Activated T-helper 2 cell treated with anti-CD3 and anti-CD28 coated beads, Interferon-gamma antibody, Interleukin-2, Interleukin-4, amounts not matched to agents 10 μg/mL and 5 μg/mL and 100 μg/mL, durations not matched to agents 14 hours and 24 hours and 36 hours (primary cell): ENCODE measurements around the gene METAP1D. TPM values are rescaled to one million over a fixed set of nuclear protein-coding genes. Genes with fewer than 3 reads are reported as not detected.
"Not testable (repeated sequence)": the region's sequence is repeated elsewhere in the genome, so short reads cannot be mapped to it uniquely, and the experiment has no call there.

Experiments
- DNase-seq: peaks from one replicate; pipeline ENCODE4 v3.0.0; 2021; ENCODE audit warnings: low spot score
- H3K27ac Mint-ChIP-seq: one replicate; pipeline ENCODE4 v1.8.0; 2021; ENCODE audit warnings: mixed read lengths
- H3K27me3 Mint-ChIP-seq: one replicate; pipeline ENCODE4 v1.8.0; 2021; ENCODE audit warnings: low read depth, mixed read lengths
- H3K36me3 Mint-ChIP-seq: one replicate; pipeline ENCODE4 v1.8.0; 2021; ENCODE audit warnings: low read depth, mixed read lengths
- H3K4me1 Mint-ChIP-seq: one replicate; pipeline ENCODE4 v1.8.0; 2021; ENCODE audit warnings: low read depth, mixed read lengths
- H3K4me3 Mint-ChIP-seq: one replicate; pipeline ENCODE4 v1.8.0; 2021; ENCODE audit warnings: low read depth, mild to moderate bottlenecking, moderate library complexity, mixed read lengths
- H3K9me3 Mint-ChIP-seq: one replicate; pipeline ENCODE4 v1.8.0; 2021; ENCODE audit warnings: mixed read lengths
- intact Hi-C: fragments of 100-400 bp; cut with micrococcal nuclease; formaldehyde crosslinking; loops from one replicate; pipeline ENCODE4 v1.15.1; 2023
- total RNA-seq: library from RNA; stranded (reverse); gene quantifications from 2 replicates; pipeline ENCODE4 v1.2.3, GENCODE V29; 2022

The METAP1D gene
- total RNA-seq, 1 donor from 2014 or later = 7.9 TPM

GRCh38 chr2:172062402-172063004 lies 62.8 kb downstream of the METAP1D start:
- intact Hi-C loops = no loop called here
- no peak overlapping the region for H3K27ac Mint-ChIP-seq
- H3K4me3 Mint-ChIP-seq = no peak overlapping the region
- H3K4me1 Mint-ChIP-seq = peaks cover 2% of the 10 kb centered on the region
- no peaks in the 10 kb centered on the region for H3K27me3 Mint-ChIP-seq
- DNase-seq = no peak
- no peaks in the 10 kb centered on the region for H3K9me3 Mint-ChIP-seq
- H3K36me3 Mint-ChIP-seq = no peaks in the 10 kb centered on the region

DNA sequence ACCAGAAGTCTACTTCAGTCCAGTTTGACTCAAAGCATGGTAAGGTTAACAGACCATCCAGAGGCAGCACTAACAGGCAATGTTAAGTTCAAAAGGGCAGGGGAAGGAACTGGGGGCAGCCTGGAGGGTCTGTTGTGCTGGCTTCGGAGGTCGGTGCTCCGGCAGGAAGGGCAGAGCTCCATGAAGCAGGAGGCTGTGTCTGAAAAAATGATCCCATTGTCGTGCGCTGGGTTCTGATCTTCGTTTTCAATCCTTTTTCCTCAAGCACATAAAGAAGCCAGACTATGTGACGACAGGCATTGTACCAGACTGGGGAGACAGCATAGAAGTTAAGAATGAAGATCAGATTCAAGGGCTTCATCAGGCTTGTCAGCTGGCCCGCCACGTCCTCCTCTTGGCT lies 63.7 kb downstream of the METAP1D start:
- intact Hi-C loops = no loop called here
- no peaks in the 10 kb centered on the region for H3K36me3 Mint-ChIP-seq
- H3K9me3 Mint-ChIP-seq = no peaks in the 10 kb centered on the region
- no peaks in the 10 kb centered on the region for H3K27me3 Mint-ChIP-seq
- H3K4me1 Mint-ChIP-seq = peaks cover 2% of the 10 kb centered on the region
- H3K27ac Mint-ChIP-seq = no peak overlapping the region
- no peak overlapping the region for H3K4me3 Mint-ChIP-seq
- DNase-seq = no peak

- no peak overlapping the region for H3K27ac Mint-ChIP-seq
- H3K4me3 Mint-ChIP-seq = no peak overlapping the region
- peaks cover 2% of the 10 kb centered on the region for H3K4me1 Mint-ChIP-seq
- H3K27me3 Mint-ChIP-seq = peaks cover 5% of the 10 kb centered on the region
- H3K36me3 Mint-ChIP-seq = no peaks in the 10 kb centered on the region
- H3K9me3 Mint-ChIP-seq = no peaks in the 10 kb centered on the region
- intact Hi-C loops = no loop called here
- DNase-seq = no peak
Measured at GRCh38 chr2:172065111-172065510, 65.4 kb downstream of the METAP1D start.

DNA sequence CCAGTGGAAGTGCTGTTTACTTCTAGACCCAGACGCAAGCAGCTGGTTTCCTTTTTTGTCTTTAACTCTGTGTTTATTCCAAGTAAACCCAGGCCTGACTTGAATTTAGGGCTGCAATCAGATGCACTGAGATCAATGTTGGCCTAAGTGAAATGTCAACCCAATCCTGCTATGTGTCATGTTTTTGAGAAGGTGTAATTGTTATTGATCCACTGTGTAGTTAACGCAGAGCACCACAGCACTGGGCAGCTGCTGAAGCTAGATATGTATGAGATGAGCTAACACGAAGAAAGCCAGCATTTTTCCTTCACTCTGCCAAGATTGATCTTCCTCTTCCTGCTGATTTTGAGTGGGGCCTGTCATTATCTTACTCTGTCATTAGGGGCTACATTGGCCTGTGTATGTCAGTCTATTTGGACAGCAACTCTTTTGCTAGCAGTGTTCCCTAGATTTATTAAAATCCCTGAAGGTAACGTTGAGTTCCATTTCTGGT lies 66.7 kb downstream of the METAP1D start:
- Mint-ChIP-seq H3K4me3 (no peak overlapping the region), H3K36me3 (no peaks in the 10 kb centered on the region), H3K9me3 (no peaks in the 10 kb centered on the region)

DNA sequence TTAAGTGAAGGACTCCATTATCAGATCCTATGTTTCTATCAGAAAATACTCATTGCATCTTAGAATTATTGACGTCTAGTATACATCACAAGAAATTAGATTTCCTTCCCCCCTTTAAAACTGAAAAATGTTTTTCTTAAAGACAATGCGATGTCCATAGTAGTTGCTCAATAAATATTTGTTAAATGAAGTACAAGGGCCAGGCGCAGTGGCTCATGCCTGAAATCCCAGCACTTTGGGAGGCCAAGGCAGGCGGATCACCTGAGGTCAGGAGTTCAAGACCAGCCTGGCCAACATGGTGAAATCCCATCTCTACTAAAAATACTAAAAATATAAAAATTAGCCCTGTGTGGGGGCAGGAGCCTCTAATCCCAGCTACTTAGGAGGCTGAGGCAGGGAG lies 68.2 kb downstream of the METAP1D start:
- intact Hi-C loops, H3K9me3 Mint-ChIP-seq, DNase-seq, H3K36me3 Mint-ChIP-seq, H3K4me1 Mint-ChIP-seq, H3K27ac Mint-ChIP-seq, H3K4me3 Mint-ChIP-seq: not testable (repeated sequence)
- peaks cover 19% of the 10 kb centered on the region for H3K27me3 Mint-ChIP-seq

More for the DNA sequence above, 66.7 kb downstream of the METAP1D start:
- Mint-ChIP-seq H3K27me3 (peaks cover 11% of the 10 kb centered on the region), H3K4me1 (peaks cover 2% of the 10 kb centered on the region), H3K27ac (no peak overlapping the region)
- intact Hi-C loops = no loop called here
- DNase-seq = no peak

- H3K36me3 Mint-ChIP-seq = no peaks in the 10 kb centered on the region
- intact Hi-C loops = no loop called here
- H3K27me3 Mint-ChIP-seq = peaks cover 35% of the 10 kb centered on the region
- H3K4me1 Mint-ChIP-seq = peaks cover 2% of the 10 kb centered on the region
- H3K27ac Mint-ChIP-seq = no peak overlapping the region
- H3K9me3 Mint-ChIP-seq = no peaks in the 10 kb centered on the region
- DNase-seq = no peak
- H3K4me3 Mint-ChIP-seq = no peak overlapping the region
Measured at GRCh38 chr2:172070936-172071335, 71.2 kb downstream of the METAP1D start.

DNA sequence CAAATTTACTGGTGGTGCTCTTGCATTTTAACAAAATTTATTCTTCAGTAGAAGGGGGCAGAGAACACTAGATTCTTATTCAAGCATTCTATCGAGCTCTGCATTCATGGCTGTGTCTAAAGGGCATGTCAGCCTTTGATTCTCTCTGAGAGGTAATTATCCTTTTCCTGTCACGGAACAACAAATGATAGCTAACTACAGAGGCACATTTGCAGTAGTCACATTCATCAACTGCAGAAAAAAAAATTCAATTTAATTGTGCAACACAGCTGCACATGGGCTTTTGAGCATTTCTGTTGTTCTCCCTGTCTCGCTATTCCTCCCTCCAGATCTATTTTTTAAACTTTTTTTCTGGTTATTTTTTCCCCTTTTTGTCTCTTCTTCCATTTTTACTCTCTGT lies 72.5 kb downstream of the METAP1D start:
- Mint-ChIP-seq H3K27ac (no peak overlapping the region), H3K9me3 (no peaks in the 10 kb centered on the region), H3K4me3 (no peak overlapping the region), H3K36me3 (no peaks in the 10 kb centered on the region), H3K27me3 (peaks cover 43% of the 10 kb centered on the region), H3K4me1 (no peaks in the 10 kb centered on the region)
- intact Hi-C loops = no loop called here
- no peak for DNase-seq

GRCh38 chr2:172072706-172073105 lies 73.0 kb downstream of the METAP1D start:
- H3K36me3 Mint-ChIP-seq = no peaks in the 10 kb centered on the region
- intact Hi-C loops = no loop called here
- no peaks in the 10 kb centered on the region for H3K9me3 Mint-ChIP-seq
- H3K27me3 Mint-ChIP-seq = peaks cover 45% of the 10 kb centered on the region
- no peak overlapping the region for H3K27ac Mint-ChIP-seq
- no peak overlapping the region for H3K4me3 Mint-ChIP-seq
- no peaks in the 10 kb centered on the region for H3K4me1 Mint-ChIP-seq
- no peak for DNase-seq

DNA sequence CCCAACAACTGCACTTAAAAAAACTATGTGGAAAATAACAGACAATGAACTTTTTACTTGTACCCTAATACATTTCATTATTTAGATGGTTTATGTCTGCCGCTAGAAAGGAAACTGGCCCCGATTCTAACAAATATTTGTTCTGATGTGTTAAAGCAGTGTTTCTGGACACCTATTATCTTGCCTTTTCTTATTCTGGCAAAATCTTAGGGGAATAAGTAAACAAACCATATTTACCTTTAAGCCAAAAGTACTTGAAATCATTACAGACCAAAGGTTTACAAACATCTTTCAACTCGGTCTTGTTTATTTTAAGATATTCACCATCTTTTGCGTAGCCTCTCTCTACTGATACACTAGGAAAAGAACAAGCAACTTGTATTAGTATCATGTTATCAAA lies 73.8 kb downstream of the METAP1D start:
- intact Hi-C loops = no loop called here
- Mint-ChIP-seq H3K4me3 (no peak overlapping the region), H3K9me3 (no peaks in the 10 kb centered on the region), H3K27me3 (peaks cover 51% of the 10 kb centered on the region), H3K36me3 (no peaks in the 10 kb centered on the region), H3K4me1 (no peaks in the 10 kb centered on the region), H3K27ac (no peak overlapping the region)
- no peak for DNase-seq

- no peaks in the 10 kb centered on the region for H3K36me3 Mint-ChIP-seq
- H3K4me3 Mint-ChIP-seq = no peak overlapping the region
- peaks cover 55% of the 10 kb centered on the region for H3K27me3 Mint-ChIP-seq
- no peaks in the 10 kb centered on the region for H3K9me3 Mint-ChIP-seq
- H3K4me1 Mint-ChIP-seq = no peaks in the 10 kb centered on the region
- no peak overlapping the region for H3K27ac Mint-ChIP-seq
- intact Hi-C loops = no loop called here
- DNase-seq = no peak
Measured at GRCh38 chr2:172074254-172074653, 74.5 kb downstream of the METAP1D start.

DNA sequence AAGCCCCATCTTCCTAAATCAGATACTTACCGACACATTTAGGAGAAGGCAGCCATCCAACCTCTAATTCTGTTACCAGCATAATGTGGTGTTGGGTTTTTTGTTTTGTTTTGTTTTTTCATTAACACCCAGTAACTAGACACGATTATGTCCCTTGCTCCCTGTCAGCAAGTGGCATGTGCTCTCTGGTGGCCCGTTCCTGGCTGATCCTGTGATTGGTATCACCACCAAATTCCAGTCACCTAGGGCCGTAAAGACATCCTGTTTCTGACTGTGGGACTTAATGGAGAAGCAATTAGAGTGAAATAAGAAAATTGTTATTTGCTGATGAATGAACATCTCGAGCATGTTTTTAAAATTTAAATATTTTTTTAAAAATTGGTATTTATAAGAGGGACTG lies 79.7 kb downstream of the METAP1D start:
- Mint-ChIP-seq H3K9me3 (no peaks in the 10 kb centered on the region), H3K36me3 (peaks cover 3% of the 10 kb centered on the region), H3K4me3 (no peak overlapping the region), H3K27me3 (peaks cover 81% of the 10 kb centered on the region), H3K27ac (no peak overlapping the region), H3K4me1 (peaks cover 21% of the 10 kb centered on the region)
- no peak for DNase-seq
- intact Hi-C loops = no loop called here

DNA sequence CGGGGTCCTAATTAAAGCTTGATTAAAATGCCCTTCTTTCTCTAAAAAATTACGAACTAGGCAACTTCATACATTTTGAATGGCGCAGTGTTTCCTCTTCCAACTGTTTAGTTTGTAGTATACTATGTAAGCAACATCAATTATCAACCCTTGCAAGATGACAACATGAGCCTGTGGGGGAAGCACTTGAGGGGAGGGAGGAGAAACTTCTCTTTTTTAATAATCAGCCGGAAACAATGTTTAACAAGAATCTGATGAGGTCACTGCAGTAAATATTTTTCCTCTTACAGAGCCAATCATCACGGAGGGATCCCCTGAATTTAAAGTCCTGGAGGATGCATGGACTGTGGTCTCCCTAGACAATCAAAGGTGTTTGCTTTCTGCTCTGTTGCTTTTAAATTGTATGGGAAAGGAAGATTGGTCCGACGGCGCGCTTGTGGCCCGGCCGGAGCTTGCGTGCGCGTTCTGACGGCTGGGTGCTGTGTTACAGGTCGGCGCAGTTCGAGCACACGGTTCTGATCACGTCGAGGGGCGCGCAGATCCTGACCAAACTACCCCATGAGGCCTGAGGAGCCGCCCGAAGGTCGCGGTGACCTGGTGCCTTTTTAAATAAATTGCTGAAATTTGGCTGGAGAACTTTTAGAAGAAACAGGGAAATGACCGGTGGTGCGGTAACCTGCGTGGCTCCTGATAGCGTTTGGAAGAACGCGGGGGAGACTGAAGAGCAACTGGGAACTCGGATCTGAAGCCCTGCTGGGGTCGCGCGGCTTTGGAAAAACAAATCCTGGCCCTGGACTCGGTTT lies 80.3 kb downstream of the METAP1D start:
- peaks cover 3% of the 10 kb centered on the region for H3K36me3 Mint-ChIP-seq
- no peak overlapping the region for H3K4me3 Mint-ChIP-seq
- DNase-seq = no peak
- H3K27ac Mint-ChIP-seq = peak overlapping the region; percentile 9
- H3K9me3 Mint-ChIP-seq = no peaks in the 10 kb centered on the region
- H3K4me1 Mint-ChIP-seq = peaks cover 21% of the 10 kb centered on the region
- intact Hi-C loops = loop anchor here (5.0 kb wide), 2 partner anchors 347 to 373 kb away; partner anchors contain the start of gene ITGA6
- H3K27me3 Mint-ChIP-seq = peaks cover 84% of the 10 kb centered on the region

- no peak overlapping the region for H3K4me3 Mint-ChIP-seq
- no peak for DNase-seq
- peaks cover 25% of the 10 kb centered on the region for H3K4me1 Mint-ChIP-seq
- peaks cover 83% of the 10 kb centered on the region for H3K27me3 Mint-ChIP-seq
- intact Hi-C loops = loop anchor here (5.0 kb wide), 2 partner anchors 347 to 373 kb away; partner anchors contain the start of gene ITGA6
- peaks cover 3% of the 10 kb centered on the region for H3K36me3 Mint-ChIP-seq
- H3K9me3 Mint-ChIP-seq = no peaks in the 10 kb centered on the region
- H3K27ac Mint-ChIP-seq = no peak overlapping the region
Measured at GRCh38 chr2:172080641-172081220, 81.0 kb downstream of the METAP1D start.
